GM23248 (cell line): ENCODE measurements around the gene ERC2.

Source experiments
- EZH2 ChIP-seq: fragments of 200-600 bp; sonication (generic); IDR thresholded peaks from 2 replicates; pipeline ENCODE4 v1.6.1; 2018; ENCODE audit warnings: antibody characterized with exemption, mild to moderate bottlenecking; ENCODE audit not compliant: insufficient read depth, poor library complexity, severe bottlenecking
- EZH2phosphoT487 ChIP-seq: fragments of 200-600 bp; sonication (generic); IDR thresholded peaks from 2 replicates; pipeline ENCODE4 v1.6.1; 2018; ENCODE audit warnings: antibody characterized with exemption, moderate library complexity, mild to moderate bottlenecking, low read depth; ENCODE audit not compliant: insufficient read depth

DNA sequence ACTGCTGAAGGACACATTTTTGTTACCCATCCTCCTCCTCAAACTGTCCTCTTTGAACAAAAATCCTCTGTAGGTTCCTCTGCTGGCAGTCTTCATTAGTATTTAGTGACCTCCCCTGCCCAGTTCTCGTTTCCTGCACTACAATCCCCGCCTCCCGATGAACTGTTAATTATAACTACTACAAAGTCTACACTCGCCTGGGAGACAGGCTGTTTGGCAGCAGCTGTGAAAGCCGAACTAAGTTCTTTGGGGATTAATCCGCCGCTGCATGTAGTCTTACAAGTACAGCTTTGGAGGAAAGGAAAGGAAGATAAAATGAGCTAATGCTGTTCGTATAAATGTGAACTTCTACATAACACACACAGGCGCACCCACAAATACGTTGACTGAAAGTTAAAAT, 821.2 kb downstream of the ERC2 start:
- no peak for TF ChIP-seq EZH2
- no peak for TF ChIP-seq EZH2phosphoT487
